Activated T-cell treated with anti-CD3 and anti-CD28 coated beads, Interleukin-2, amount 50 U/mL, for 48 hours (primary cell): ENCODE measurements around the gene ARAP2.

Experiments used
- DNase-seq, 2 experiments: peaks; one replicate each; pipeline ENCODE4 v3.0.0-alpha.2; 2020

ARAP2 gene

DNA sequence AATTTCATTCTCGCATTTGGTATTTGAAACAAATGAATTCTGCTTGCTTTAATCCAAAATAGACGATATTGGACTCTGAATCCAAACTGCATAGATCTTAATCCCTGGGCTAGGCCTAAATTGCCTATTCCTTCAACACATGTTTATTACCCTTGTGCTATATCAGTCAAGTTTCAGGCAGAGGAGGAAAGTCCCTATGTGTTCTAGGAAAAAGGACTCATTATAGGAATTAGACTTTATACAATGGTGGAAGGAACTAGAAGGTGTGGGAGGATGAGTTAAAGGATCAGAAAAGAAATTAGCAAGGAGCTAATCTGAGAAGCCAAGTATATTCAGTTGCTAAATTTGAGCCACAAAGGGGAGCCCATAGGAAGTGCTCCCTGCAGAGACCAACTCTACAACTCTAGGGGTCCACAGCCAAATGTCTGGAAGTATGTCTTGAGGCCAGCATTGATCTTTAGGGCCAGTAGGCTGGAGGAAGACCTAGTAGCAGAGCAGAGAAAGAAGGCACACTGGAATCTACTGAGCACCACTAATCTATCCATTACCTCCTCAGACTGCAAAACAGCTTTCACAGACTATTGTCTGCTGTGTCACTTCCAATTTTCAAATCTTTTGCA lies 20.0 kb upstream of the ARAP2 start:
- DNase-seq, result no peak

DNA sequence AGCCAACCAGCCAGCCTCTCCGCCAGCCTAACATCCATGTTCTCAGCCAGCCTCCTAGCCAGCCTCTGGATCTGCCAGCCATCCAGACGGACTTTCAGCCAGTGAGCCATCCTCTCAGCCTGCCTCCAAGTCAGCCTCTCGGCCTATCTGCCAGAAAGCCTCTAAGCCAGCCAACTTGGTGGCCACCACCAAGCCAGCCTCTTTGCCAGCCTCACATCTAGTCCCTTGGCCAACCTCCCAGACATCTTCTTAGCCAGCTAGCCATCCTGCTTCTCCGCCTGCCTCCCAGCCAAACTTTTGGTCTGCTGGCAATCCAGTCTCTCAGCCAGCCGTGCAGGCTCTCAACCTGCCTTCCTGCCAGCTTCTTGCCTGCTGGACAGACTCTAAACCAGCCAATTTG lies 16.4 kb upstream of the ARAP2 start:
- DNase-seq, result no peak

DNA sequence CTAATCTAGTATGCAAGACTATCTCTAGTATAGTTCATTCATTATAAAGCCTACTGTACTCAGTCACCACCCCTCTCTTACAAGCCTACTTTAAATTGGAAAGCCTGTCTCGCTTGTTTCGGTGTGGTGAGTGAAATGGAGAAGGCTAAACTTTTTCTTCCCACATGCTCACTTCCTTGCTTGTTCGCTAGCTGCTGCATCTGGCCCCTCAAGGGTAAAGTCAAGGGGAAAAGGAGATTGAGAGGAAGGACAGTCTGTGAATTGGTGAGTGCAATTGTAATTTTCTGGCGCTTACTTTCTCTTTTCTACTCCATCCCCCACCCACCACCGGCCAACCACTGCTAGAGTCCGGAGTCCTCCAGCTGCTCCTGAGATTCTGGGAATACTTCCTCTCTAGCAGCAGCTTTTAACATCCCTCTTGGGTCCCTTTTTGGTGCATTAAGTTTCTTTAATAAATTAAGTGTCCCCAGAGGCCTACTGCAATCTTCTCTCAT lies 12.1 kb upstream of the ARAP2 start:
- no peak for DNase-seq

DNA sequence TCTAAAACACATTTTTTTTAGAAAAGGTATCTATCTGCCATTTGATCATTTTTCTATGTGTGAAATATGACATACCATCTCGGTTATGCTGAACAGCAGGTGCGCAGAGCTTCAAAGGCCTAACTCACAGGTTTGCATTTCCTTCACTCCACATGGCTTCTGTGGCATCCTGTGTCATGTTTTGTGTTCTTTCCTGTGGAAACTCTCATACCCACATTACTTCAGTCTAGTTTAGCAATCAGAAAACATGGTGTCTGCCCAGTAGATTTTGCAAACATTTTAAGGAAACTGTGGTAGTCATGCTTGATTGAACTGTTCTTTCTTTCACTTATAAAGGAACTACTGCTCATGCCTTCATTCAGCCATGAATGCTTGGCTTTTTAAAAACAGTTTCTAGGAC lies 11.3 kb upstream of the ARAP2 start:
- no peak for DNase-seq

DNA sequence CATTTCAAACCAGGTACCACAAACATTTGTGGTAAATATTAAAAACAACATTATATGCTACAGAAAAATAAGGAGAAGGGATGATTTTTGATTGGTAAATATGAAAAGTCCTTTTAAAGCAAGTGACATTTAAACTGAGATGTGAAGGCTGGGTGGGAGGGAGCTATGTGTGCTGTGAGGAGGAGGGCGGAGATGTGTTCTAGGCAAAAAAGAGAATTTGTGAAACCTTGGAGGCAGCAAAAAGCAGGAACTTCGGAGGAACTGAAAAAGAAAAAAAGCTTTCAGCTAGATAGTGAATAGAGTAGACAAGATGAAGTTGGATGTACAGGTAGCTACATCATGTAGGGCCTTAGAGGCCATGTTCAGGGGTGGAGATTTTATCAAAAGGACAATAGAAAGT lies 10.1 kb upstream of the ARAP2 start:
- no peak for DNase-seq

DNA sequence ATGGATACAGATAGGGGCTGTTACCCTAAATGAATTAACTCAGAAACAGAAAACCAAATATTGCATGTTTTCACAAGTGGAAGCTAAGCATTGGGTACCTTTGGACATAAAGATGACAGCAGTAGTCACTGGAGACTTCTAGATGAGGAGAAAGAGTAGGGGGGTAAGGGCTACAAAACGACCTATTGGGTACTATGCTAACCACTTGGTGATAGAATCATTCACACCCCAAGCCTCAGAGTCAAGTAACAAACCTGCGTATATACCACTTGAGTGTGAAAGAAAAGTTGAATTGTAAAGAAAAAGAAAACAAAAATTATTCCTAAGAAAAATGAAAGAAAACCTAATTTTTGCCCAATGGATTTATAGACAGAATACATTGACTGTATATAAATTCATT lies 7.7 kb upstream of the ARAP2 start:
- no peak for DNase-seq

DNA sequence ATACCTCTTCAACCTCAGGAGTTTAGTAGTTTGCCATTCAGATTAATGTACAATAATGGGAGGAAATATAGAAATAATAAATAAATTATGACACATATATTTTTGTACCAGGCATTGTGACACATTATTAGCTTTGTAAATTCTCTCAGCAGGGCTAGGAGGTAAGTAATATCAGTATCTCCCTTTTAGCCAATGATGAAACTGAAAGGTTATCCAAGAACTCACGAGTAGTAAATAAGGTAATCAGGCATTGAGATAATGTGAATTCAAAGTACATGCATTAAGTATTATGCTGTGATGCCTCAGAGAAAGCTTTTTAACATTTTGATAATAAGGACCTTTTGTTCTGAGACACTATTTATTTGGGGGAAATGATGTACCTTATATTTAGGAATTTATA lies 5.3 kb upstream of the ARAP2 start:
- DNase-seq, result no peak

DNA sequence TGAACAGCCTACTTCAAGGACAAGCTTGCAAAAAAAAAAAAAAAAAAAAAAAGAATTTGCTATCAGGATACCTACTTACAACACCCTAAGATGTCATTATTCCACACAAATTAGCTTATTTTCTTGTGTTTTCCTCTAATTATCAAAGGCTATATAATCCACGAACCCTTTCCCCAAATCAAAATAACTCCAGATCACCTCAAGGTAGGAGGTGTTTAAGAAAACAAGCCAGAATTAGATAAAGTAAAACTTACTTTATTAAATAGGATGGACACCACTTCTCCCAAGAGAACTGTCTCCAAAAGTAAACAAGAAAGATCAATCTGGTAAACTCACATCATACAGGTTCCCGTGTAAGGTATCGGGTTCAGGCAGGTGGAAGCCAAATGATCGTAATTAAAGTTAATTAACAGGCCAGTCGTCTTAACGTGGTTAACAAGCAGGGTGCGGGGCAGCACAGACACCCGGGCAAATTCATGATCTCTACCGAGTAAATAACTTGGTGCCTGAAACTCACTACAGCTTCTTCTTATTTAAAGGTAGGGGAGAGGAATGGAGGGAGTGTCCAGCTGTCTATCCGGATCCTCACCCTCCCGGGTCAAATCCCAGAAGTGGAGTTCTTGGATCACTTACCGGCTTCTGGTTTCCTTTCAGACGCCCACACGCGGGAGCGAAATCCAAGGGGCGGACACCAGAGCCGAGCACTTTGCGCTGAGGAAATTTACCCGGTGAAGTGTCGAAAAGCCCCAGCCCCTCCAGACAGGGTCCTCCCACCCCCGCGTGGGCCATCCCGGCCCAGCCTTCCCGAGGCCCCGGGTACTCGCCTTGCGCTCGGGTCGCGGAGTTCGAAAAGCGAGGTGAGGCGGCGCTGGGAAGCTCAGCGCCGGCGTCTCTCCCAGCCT lies 708 bp downstream of the ARAP2 start:
- DNase-seq, result peak; percentile 74 to 78

DNA sequence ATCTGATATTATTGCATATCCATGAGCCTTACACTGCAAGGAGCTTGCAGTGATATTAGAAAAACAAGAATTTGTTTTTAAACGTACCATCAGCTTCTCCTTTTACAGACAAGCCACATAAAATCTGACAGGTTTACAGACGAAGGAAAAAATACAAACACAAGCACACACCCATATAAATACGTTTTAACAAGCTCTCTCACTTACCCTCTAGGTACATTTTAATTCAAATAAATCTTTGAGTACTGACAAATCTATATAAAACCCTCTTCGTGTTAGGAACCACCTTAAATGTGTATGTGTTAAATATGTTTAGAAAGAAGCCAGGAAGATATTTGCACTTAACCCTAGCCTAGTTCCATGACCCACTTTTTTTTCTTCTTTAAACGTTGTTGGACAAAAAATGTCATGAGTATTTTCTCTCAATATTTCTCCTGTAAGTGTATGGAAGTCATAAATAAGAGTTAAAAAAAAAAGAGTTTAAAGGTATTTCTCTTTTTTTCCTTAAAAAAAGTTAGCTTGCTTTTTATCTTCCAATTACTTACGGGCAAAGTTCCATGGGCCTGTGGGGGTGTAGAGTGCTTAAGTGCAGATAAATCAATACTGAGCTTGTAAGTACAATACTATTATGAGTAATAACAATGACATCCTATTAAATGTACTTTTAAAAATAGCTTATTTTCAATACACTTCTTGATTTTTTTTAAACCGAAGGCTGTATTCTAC lies 1.5 kb downstream of the ARAP2 start:
- no peak for DNase-seq

DNA sequence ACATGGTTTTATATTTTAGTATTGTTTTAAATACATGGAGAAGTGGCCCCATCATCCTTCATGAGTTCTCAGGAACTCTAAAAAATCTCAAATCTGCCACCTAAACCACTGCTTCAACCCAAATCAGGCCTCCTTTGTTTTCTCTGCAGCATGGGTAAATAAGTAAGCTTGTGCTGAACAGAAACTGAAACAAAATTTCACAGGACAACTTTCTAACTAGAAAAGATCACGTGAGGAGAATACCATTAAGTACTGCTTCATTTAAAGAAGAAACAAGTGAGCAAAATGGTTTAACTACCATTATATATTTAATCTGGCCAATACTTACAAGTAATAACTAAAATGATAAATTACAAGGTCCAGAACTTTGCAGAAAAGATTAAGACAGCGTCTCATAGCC lies 2.5 kb downstream of the ARAP2 start:
- no peak for DNase-seq

DNA sequence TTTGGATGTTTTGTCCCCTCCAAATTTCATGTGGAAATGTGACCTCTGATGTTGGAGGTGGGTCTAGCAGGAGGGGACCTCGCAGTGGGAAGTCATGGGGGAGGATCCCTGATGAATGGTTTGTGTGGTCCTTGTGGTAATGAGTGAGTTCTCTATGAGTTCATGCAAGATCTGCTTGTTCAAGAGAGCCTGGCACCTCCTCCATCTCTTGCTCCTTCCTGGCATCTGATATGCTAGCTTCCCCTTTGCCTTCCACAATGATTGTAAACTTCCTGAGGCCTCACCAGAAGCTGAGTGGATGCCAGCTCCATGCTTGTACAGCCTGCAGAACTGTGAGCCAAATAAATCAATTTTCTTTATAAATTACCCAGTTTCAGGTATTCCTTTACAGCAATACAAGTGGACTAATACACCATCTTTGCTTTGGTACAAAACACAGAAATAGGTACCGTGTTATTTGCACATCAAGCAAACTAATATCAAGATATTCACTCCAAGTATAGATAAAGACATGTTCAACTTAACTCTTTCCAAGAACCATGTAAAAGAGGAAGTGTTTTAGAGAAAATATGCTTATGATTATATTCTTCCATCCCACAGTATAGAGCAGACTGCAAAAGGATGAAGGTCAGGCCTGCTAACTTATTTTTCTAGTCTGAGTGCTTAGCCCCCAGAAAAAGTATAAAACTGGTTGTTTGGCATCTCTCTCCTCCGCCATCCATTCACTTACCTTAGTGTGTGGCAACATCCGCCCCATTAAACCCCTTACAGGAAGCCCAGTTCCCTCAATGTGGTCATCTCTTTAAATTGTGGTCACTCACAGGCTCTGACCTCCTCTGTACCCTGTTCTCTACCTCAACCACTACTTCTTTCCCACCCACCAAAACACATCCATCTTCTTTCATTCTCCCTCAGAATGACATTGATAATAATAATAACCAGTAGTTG lies 6.7 kb downstream of the ARAP2 start:
- DNase-seq, result no peak

DNA sequence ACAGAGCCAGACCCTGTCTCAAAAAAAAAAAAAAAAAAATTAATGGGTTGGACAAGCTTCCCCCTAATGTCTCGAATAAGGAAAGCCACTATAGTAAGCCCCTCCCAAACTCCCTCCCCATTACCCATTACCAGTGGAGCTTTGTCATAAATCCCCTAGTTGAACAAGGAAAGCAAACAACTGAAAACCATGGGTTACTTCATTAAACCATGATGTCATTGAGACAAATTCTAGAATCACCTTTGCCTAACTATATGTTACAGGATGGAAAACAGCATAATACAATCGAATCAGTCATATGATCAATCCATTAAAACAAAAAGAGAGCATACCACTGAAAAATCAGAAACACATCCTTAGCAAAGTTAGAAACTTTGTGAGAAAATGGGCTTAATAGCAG lies 8.2 kb downstream of the ARAP2 start:
- DNase-seq, result no peak

DNA sequence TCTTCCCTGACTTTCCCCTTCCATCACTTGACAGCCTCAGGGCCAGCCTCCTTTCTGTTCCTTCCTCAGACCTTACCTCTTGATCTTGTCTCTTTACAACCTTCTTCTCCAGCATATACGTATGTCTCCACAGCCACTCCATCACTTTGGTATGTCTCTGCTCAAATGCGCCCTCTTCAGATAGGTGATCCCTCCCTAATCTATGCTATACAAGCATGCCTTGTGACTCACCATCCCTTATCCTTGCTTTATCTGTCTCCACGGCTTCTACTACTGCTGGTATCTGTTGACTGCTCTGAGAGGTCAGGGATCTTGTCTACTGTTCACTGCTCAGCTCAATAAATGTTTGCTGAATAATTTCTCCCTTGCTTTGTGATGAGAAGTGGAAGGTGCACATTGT lies 9.0 kb downstream of the ARAP2 start:
- DNase-seq, result no peak

DNA sequence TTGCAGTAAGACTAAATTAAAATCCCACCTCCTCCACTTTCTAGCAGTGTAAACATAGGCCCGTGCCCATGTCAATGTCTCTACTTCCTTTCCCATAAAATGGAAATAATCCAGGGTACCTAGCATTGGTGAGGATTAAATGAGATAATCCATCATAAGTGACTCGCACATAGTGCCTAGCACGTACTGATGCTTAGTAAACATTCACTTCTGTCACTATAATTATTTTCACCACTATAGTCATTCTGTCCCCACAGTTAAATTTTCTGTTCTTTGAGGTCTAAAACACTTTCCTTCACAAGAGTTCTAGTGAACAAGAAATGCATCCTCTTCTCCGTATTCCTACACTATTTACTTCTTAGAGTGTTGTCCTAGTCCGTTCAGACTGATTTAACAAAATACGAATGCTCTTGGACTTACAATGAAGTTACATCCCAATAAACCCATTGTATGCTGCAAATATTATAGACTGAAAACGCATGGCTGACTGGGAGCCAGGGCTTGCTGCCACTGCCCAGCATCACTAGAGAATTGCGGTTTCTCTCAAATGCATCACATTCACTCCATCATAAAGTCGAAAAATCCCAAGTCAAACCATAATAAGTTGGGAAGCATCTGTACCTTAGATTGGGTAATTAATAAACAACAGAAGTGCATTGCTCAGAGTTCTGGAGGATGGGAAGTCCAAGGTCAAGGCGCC lies 10.6 kb downstream of the ARAP2 start:
- no peak for DNase-seq

DNA sequence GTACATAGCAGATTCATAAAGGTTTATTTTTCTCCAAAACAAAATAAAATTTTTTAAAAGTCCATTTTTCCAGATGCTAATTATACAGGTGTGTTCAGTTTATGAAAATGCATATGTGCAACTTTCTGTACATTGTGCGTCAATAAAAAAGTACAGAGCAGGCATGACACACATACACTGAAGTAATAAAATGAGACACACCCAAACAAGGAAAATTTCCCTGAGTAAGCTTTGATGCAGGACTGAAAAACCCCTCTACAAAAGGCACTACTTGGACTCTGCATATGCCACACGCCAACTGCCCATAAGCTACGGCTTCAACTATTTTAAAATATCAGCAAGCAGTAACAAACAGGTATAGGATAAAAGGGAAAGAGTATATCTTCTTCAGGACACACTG lies 13.8 kb downstream of the ARAP2 start:
- no peak for DNase-seq

DNA sequence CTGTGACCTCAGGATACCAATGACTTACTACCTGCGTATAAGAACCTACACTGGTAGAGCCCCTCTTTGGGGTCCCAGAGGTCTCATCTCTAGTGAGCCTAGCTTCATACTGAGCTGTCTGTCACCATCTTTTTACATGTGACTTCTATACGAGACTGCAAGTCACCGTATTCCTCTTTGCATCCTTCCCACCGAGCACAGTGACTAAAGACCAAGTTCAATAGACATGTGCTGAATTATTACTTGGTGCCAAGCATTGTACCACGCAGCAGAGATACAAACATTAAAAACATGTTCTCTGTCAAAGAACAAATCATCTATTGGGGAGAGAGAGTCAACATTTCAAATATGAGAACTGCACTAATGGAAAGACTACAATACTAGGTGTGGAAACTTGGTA lies 16.4 kb downstream of the ARAP2 start:
- DNase-seq, result no peak

DNA sequence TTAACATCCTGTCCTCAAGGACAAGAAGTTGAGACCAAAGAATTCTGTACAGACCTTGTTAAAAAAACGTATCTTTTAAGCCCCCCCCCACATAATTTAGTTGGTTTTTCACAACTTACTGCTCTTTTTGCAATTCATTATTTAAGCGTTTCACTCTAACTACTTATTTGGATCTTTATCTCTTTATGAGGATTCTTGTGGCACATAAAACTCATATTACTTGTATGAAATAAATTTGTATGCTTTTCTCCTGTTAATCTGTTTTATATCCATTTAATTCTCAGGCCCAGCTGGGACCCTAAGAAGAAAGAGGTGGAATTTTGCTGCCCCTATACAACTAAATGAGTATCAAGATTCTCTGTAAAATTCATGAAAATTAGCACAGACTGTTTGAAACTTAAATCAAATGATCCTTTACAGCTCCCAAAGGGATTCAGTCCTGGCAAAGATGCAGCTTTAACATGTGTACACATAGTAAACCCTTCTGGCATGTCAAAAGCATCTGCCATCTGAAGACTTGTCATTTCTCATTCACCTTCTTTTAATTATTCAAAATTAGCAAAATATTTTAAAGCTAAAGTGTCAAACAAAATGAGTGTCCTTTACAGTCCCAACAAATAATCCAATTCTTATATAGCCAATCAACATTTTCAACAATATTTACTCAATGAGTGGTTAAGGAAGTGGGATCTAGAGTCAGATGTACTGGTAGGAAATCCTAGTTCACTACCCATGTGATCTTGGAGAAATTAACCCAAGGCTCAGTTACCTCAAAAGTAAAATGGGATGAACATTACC lies 17.7 kb downstream of the ARAP2 start:
- no peak for DNase-seq

DNA sequence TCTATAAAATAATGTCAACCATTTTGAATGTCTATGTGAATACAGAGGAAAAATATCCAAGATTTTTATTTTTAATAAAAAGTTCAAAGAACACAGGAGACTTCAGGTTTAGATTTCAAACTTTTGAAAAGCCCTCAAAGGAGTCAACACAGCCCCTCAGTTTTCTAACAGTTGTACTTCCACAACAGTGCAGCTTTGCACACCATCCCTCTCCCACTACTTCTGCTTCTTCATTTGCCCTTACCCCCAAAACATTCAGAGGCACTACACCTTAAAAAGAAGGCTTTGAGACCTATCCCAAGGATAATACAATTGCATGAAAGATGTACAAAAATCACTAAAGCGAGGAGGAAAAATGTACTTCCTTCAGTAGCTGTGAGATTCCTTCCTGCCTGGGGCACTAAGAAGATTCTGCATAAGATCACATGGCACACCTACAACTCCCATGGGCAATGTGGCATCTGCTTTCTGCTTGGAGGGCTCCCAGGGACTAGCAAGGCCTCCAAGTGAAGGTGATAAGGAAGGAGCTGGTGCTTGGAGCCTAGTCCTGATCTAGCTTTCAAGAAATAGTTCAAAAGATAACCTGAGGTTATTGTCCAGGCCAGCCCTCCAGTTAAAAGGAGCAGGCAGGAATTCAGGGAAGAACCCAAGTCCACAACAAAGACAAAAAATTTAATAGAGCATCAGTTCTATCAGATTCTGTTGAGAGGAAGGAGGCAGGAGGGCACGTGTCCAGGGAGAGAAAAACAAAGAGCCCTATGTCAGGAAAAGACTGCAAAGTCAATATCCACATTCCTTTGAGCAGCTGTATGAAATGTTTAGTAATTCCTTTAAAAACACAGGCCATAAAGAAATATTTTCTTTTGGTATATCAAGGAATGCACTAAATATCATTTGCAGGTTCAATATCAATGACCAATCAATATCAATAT lies 19.1 kb downstream of the ARAP2 start:
- DNase-seq, result no peak

DNA sequence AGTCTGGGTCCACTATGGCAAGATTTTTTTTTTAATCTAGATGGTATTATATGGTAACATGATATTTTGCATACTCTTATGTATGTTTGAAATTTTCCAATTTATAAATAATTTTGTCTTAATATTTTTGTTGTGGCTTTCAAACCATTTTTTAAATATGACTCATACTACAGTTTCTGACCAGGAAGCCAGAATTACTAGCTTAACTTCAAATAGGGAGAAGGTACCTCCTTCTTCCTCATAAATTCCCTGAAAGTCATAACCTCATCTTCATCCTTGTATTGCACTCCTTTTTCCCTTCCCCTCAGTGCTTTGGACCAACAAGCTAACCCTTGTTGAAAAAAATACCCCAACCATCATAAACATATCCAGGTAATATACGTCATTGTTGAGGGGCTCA lies 21.6 kb downstream of the ARAP2 start:
- DNase-seq, result no peak

DNA sequence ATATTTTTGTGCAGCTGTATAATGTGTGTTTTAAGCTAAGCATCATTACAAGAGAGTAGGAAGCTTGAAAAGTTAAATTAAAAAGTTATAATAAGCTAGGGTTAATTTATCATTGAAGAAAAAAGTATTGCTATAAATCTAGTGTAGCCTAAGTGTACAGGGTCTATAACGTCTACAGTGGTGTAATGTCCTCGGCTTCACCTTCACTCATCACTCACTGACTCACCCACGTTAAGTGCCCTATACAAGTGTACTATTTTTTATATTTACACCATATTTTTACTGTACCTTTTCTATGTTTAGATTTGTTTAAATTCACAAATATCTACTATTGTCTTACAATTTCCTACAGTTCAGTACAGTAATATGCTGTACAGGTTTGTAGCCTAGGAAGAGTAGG lies 23.5 kb downstream of the ARAP2 start:
- DNase-seq, result no peak
